Muscle layer of colon (tissue), 2 donors: Measurements from ENCODE around the gene AFAP1.

ENCODE experiments used
- H3K27ac ChIP-seq: one replicate; pipeline ENCODE4 v1.7.0; 2013; ENCODE audit warnings: low read depth, mild to moderate bottlenecking, low read length, moderate library complexity
- H3K27me3 ChIP-seq, 2 donors: one replicate each; pipeline ENCODE4 v1.7.0; 2013; ENCODE audit warnings: low read length in 2 of 2, mild to moderate bottlenecking in 2 of 2; ENCODE audit not compliant: insufficient read depth in 2 of 2, control insufficient read depth in 1 of 2
- H3K36me3 ChIP-seq: one replicate; pipeline ENCODE4 v1.7.0; 2013; ENCODE audit warnings: mild to moderate bottlenecking, low read length; ENCODE audit not compliant: insufficient read depth
- H3K4me1 ChIP-seq: one replicate; pipeline ENCODE4 v1.7.0; 2013; ENCODE audit warnings: mild to moderate bottlenecking, low read length; ENCODE audit not compliant: insufficient read depth
- H3K4me3 ChIP-seq, 2 donors: one replicate each; pipeline ENCODE4 v1.7.0; 2013; ENCODE audit warnings: low read length in 2 of 2, low read depth in 1 of 2, mild to moderate bottlenecking in 1 of 2, moderate library complexity in 1 of 2
- H3K9ac ChIP-seq: one replicate; pipeline ENCODE4 v1.7.0; 2013; ENCODE audit warnings: low read length
- H3K9me3 ChIP-seq: one replicate; pipeline ENCODE4 v1.7.0; 2013; ENCODE audit warnings: mild to moderate bottlenecking, low read length
- donor health status: abdominal sarcoma.
- donor health status: Adenocarcinoma of cecum.

The AFAP1 gene

GRCh38 chr4:7732263-7732662 lies 207.4 kb downstream of the AFAP1 start:
- Histone ChIP-seq H3K9me3 (no peaks in the 10 kb centered on the region), H3K27ac (no peak overlapping the region), H3K36me3 (no peaks in the 10 kb centered on the region), H3K27me3 (no peaks in the 10 kb centered on the region), H3K9ac (no peak overlapping the region), H3K4me3 (no peak overlapping the region), H3K4me1 (no peaks in the 10 kb centered on the region)

GRCh38 chr4:7731437-7731836 lies 208.2 kb downstream of the AFAP1 start:
- H3K27me3 ChIP-seq, result no peaks in the 10 kb centered on the region

GRCh38 chr4:7727749-7728148 lies 211.9 kb downstream of the AFAP1 start:
- no peak overlapping the region for H3K9ac ChIP-seq
- no peaks in the 10 kb centered on the region for H3K9me3 ChIP-seq
- H3K36me3 ChIP-seq, result no peaks in the 10 kb centered on the region
- H3K27me3 ChIP-seq, result no peaks in the 10 kb centered on the region
- no peaks in the 10 kb centered on the region for H3K4me1 ChIP-seq
- no peak overlapping the region for H3K4me3 ChIP-seq
- no peak overlapping the region for H3K27ac ChIP-seq

More at GRCh38 chr4:7731437-7731836, 208.2 kb downstream of the AFAP1 start:
- H3K9me3 ChIP-seq, result no peaks in the 10 kb centered on the region
- H3K36me3 ChIP-seq, result no peaks in the 10 kb centered on the region
- no peak overlapping the region for H3K27ac ChIP-seq
- no peaks in the 10 kb centered on the region for H3K4me1 ChIP-seq
- H3K9ac ChIP-seq, result no peak overlapping the region
- H3K4me3 ChIP-seq, result no peak overlapping the region

DNA sequence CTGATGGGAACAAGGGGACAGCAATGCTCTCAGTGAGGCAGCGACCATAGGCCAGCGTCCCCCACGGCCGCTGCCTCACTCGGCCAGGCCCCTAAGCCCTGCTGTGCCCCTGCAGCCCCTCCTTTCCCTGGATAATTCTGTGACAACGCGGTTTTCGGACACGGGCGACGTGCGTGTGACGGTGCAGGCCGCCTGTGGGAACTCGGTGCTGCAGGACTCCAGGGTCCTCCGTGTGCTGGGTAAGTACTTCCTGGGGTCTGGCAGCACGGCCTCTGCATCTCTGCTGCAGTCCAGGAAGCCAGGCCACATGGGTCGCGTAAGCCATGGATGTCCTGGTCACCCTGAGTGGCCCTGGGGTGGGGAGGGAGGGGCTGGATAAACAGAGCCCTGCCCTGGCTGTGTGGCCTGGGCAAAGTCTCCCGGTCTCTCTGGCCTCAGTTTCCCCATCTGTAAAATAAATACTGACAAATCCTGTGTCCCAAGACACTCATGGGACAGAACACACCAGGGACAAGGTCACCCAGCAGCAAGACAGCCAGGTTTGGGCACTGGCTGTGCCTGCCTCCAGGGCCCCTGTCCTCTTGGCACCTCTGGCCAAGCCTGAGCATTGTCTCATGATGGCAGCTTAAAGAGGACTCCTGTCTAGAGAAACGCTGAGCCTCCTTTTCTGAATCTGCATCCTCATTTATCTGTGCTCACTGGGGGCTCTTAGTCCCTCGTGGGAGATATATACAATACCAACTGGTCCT lies 212.8 kb downstream of the AFAP1 start:
- Histone ChIP-seq H3K4me3 (no peak overlapping the region), H3K9me3 (no peaks in the 10 kb centered on the region), H3K27me3 (no peaks in the 10 kb centered on the region), H3K36me3 (no peaks in the 10 kb centered on the region), H3K27ac (no peak overlapping the region), H3K9ac (no peak overlapping the region), H3K4me1 (no peaks in the 10 kb centered on the region)

- Histone ChIP-seq H3K27me3 (no peaks in the 10 kb centered on the region), H3K4me1 (no peaks in the 10 kb centered on the region), H3K27ac (no peak overlapping the region), H3K4me3 (no peak overlapping the region), H3K9ac (no peak overlapping the region), H3K36me3 (no peaks in the 10 kb centered on the region), H3K9me3 (no peaks in the 10 kb centered on the region)
Observed at GRCh38 chr4:7725951-7726350, 213.7 kb downstream of the AFAP1 start.

DNA sequence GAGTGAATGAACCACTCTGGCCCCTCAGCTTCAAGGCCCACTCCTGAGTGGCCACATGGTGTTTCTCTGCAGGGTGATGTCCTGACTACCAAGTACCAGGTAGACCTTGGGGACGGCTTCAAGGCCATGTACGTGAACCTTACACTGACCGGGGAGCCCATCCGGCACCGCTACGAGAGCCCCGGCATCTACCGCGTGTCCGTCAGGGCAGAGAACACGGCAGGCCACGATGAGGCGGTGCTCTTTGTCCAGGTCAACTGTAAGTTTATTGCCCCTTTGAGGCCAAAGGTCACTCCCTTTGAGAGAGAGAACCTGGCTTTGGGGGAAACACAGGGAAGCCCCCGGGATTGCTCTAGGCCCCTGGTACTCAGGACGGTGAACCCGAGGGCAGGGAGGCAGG lies 216.0 kb downstream of the AFAP1 start:
- no peak overlapping the region for H3K27ac ChIP-seq
- H3K9ac ChIP-seq, result no peak overlapping the region
- H3K4me1 ChIP-seq, result no peaks in the 10 kb centered on the region
- H3K27me3 ChIP-seq, result no peaks in the 10 kb centered on the region
- no peaks in the 10 kb centered on the region for H3K9me3 ChIP-seq
- no peak overlapping the region for H3K4me3 ChIP-seq
- no peaks in the 10 kb centered on the region for H3K36me3 ChIP-seq

DNA sequence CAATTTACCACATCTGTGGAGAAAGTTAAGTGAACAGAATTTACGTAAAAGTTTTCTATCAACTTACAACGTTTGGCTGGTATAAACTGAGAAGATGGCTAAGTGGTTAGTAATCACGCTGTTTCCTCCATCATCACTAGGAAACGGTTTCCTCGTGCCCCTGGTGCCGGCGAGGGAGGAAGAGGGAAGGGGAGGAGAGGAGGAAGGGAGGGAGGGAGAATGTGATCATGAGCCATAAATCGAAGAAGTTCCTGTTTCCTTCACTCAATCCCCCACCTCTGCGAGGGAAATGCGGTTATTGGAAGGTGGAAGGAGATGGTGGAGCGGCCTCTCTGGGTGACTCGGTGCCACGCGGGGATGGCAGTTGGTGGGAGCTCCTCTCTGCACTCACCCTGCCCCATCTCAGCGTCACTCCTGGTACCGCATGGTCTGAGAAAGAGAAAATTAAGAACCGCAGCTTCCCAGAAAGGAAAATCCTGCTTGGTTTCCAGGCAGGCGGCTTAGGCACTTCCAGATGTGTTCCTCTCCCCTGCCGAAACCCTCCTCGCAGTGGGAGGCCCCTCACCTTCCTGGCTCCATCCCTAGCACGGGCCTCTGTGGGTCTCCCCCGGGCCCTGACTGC lies 216.8 kb downstream of the AFAP1 start:
- Histone ChIP-seq H3K9me3 (no peaks in the 10 kb centered on the region), H3K9ac (no peak overlapping the region), H3K27me3 (no peaks in the 10 kb centered on the region), H3K27ac (no peak overlapping the region), H3K36me3 (no peaks in the 10 kb centered on the region), H3K4me3 (no peak overlapping the region), H3K4me1 (no peaks in the 10 kb centered on the region)

- Histone ChIP-seq H3K9me3 (no peaks in the 10 kb centered on the region), H3K27me3 (no peaks in the 10 kb centered on the region), H3K27ac (no peak overlapping the region), H3K4me1 (no peaks in the 10 kb centered on the region), H3K9ac (no peak overlapping the region), H3K36me3 (no peaks in the 10 kb centered on the region), H3K4me3 (no peak overlapping the region)
Observed at GRCh38 chr4:7721984-7722551, 217.6 kb downstream of the AFAP1 start.

- Histone ChIP-seq H3K9ac (no peak overlapping the region), H3K4me1 (no peaks in the 10 kb centered on the region), H3K4me3 (no peak overlapping the region)
Observed at GRCh38 chr4:7719354-7720174, 220.1 kb downstream of the AFAP1 start.

DNA sequence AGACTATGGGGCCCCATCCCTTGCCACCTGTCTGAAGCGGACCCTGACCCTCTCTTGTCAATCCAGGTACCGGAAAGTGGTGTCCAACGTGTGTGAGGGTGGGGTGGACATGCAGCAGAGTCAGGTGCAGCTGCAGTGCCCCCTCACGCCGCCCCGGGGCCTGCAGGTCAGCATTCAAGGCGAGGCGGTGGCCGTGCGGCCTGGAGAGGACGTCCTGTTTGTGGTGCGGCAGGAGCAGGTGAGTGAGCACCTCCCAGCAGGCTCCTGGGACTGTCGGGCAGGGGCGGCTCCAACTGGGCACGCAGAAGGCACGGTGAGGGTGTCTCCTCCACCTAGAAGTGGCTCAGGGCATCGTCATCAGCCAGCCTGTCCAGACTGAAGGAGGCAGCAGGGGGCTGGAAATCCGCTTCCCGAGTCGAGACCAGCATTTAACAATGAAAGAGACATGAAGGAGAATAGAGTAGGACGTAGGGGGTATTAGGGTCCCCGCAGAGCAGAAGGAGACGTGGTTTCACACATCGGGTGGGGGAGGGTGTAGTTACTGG lies 221.6 kb downstream of the AFAP1 start:
- Histone ChIP-seq H3K27me3 (no peaks in the 10 kb centered on the region), H3K27ac (no peak overlapping the region), H3K4me3 (no peak overlapping the region), H3K9me3 (no peaks in the 10 kb centered on the region), H3K9ac (no peak overlapping the region), H3K4me1 (no peaks in the 10 kb centered on the region), H3K36me3 (no peaks in the 10 kb centered on the region)

More at GRCh38 chr4:7719354-7720174, 220.1 kb downstream of the AFAP1 start:
- no peaks in the 10 kb centered on the region for H3K36me3 ChIP-seq
- H3K27me3 ChIP-seq, result no peaks in the 10 kb centered on the region
- H3K27ac ChIP-seq, result no peak overlapping the region
- no peaks in the 10 kb centered on the region for H3K9me3 ChIP-seq

DNA sequence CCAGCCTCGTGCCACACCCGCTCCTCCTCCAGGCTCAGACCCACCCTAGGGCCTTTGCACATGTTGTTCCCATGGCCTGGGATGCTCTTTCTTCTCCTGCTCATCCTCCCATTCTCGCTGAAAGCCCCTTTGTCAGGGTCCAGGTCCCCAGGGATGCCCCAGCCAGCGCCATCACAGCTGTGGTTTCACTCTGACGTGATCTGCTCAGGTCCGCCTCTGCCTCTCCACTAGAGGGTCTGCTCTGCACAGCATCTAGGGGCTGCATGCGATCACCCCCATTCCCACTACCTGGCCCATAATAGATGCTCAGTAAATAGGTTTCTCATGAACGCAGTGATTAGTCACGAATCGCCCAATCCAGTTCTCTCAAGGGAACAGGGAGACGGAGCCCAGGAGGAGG lies 222.5 kb downstream of the AFAP1 start:
- Histone ChIP-seq H3K27ac (no peak overlapping the region), H3K9me3 (no peaks in the 10 kb centered on the region), H3K27me3 (no peaks in the 10 kb centered on the region), H3K9ac (no peak overlapping the region), H3K4me3 (no peak overlapping the region), H3K4me1 (no peaks in the 10 kb centered on the region), H3K36me3 (no peaks in the 10 kb centered on the region)
